ENCODE data around the gene RBBP6.
"Not testable (repeated sequence)": the region's sequence is repeated elsewhere in the genome, so short reads cannot be mapped to it uniquely, and the experiment has no call there.

Gene RBBP6

GRCh38 chr16:24571096-24571495 is 31.7 kb downstream of the RBBP6 start:
- TF ChIP-seq CTCF (conservative IDR thresholded peaks at IDR 0.05; ENCODE audit: low read depth, low read length), result no peak
- no peak overlapping the region for H3K27ac ChIP-seq
- no peak overlapping the region for H3K9ac ChIP-seq
- no peak overlapping the region for H3K4me2 ChIP-seq
- no peaks in the 10 kb centered on the region for H3K27me3 ChIP-seq (ENCODE audit: insufficient read depth, low read depth)
- H3K4me1 ChIP-seq (ENCODE audit: low read depth, poor library complexity, severe bottlenecking), result no peaks in the 10 kb centered on the region
- H3K4me3 ChIP-seq (IDR thresholded peaks at IDR 0.05; ENCODE audit: insufficient read depth, low read depth, low read length), result no peak overlapping the region
- H3K79me2 ChIP-seq (ENCODE audit: insufficient read depth, low read depth), result no peaks in the 10 kb centered on the region
- H2AFZ ChIP-seq (ENCODE audit: low read depth), result no peak overlapping the region
- H4K20me1 ChIP-seq (ENCODE audit: insufficient read depth), result no peaks in the 10 kb centered on the region
- peaks cover 30% of the 10 kb centered on the region for H3K36me3 ChIP-seq (ENCODE audit: insufficient read depth)

- Histone ChIP-seq H3K9ac (no peak overlapping the region), H3K27me3 (ENCODE audit: insufficient read depth, low read depth) (no peaks in the 10 kb centered on the region), H3K36me3 (ENCODE audit: insufficient read depth) (peaks cover 24% of the 10 kb centered on the region), H3K4me1 (ENCODE audit: low read depth, poor library complexity, severe bottlenecking) (no peaks in the 10 kb centered on the region), H2AFZ (ENCODE audit: low read depth) (no peak overlapping the region), H3K4me2 (no peak overlapping the region), H3K4me3 (IDR thresholded peaks at IDR 0.05; ENCODE audit: insufficient read depth, low read depth, low read length) (no peak overlapping the region), H4K20me1 (ENCODE audit: insufficient read depth) (no peaks in the 10 kb centered on the region), H3K27ac (no peak overlapping the region), H3K79me2 (ENCODE audit: insufficient read depth, low read depth) (no peaks in the 10 kb centered on the region)
- no peak for TF ChIP-seq CTCF (conservative IDR thresholded peaks at IDR 0.05; ENCODE audit: low read depth, low read length)
Observed at GRCh38 chr16:24572069-24572468, 32.7 kb downstream of the RBBP6 start.

GRCh38 chr16:24573141-24573540 is 33.8 kb downstream of the RBBP6 start:
- H3K9ac ChIP-seq, result no peak overlapping the region
- H2AFZ ChIP-seq (ENCODE audit: low read depth), result no peak overlapping the region
- TF ChIP-seq CTCF (conservative IDR thresholded peaks at IDR 0.05; ENCODE audit: low read depth, low read length), result no peak
- no peak overlapping the region for H3K4me2 ChIP-seq
- no peaks in the 10 kb centered on the region for H3K27me3 ChIP-seq (ENCODE audit: insufficient read depth, low read depth)
- peaks cover 18% of the 10 kb centered on the region; the same call in 1 of the 2 replicates for H3K36me3 ChIP-seq (ENCODE audit: insufficient read depth)
- no peak overlapping the region for H3K27ac ChIP-seq
- no peaks in the 10 kb centered on the region for H4K20me1 ChIP-seq (ENCODE audit: insufficient read depth)
- H3K4me3 ChIP-seq (IDR thresholded peaks at IDR 0.05; ENCODE audit: insufficient read depth, low read depth, low read length), result no peak overlapping the region
- H3K4me1 ChIP-seq (ENCODE audit: low read depth, poor library complexity, severe bottlenecking), result no peaks in the 10 kb centered on the region
- H3K79me2 ChIP-seq (ENCODE audit: insufficient read depth, low read depth), result no peaks in the 10 kb centered on the region

- not testable (repeated sequence) for H3K4me3 ChIP-seq (IDR thresholded peaks at IDR 0.05; ENCODE audit: insufficient read depth, low read depth, low read length); H3K27ac ChIP-seq; H3K36me3 ChIP-seq (ENCODE audit: insufficient read depth); H3K4me1 ChIP-seq (ENCODE audit: low read depth, poor library complexity, severe bottlenecking); H3K4me2 ChIP-seq; H3K9ac ChIP-seq; H2AFZ ChIP-seq (ENCODE audit: low read depth); H3K27me3 ChIP-seq (ENCODE audit: insufficient read depth, low read depth); H3K79me2 ChIP-seq (ENCODE audit: insufficient read depth, low read depth); H4K20me1 ChIP-seq (ENCODE audit: insufficient read depth)
Observed at GRCh38 chr16:24574515-24575485, 35.4 kb downstream of the RBBP6 start.

- H3K36me3 ChIP-seq (ENCODE audit: insufficient read depth); H3K27ac ChIP-seq; H4K20me1 ChIP-seq (ENCODE audit: insufficient read depth); H3K4me2 ChIP-seq; H2AFZ ChIP-seq (ENCODE audit: low read depth); H3K9ac ChIP-seq; H3K79me2 ChIP-seq (ENCODE audit: insufficient read depth, low read depth); H3K4me1 ChIP-seq (ENCODE audit: low read depth, poor library complexity, severe bottlenecking); H3K4me3 ChIP-seq (IDR thresholded peaks at IDR 0.05; ENCODE audit: insufficient read depth, low read depth, low read length); H3K27me3 ChIP-seq (ENCODE audit: insufficient read depth, low read depth): not testable (repeated sequence)
Observed at GRCh38 chr16:24575791-24576190, 36.4 kb downstream of the RBBP6 start.
